Stimulated activated CD8-positive, alpha-beta memory T cell treated with anti-CD3 and anti-CD28 coated beads, Interleukin-4, amount 100 ng/mL, for 48 hours (primary cell): ENCODE results near the gene CDH18.
"Not testable (repeated sequence)": the region's sequence is repeated elsewhere in the genome, so short reads cannot be mapped to it uniquely, and the experiment has no call there.

Experiments used
- DNase-seq: peaks from one replicate; pipeline ENCODE4 v3.0.0-alpha.2; 2020

Gene CDH18

DNA sequence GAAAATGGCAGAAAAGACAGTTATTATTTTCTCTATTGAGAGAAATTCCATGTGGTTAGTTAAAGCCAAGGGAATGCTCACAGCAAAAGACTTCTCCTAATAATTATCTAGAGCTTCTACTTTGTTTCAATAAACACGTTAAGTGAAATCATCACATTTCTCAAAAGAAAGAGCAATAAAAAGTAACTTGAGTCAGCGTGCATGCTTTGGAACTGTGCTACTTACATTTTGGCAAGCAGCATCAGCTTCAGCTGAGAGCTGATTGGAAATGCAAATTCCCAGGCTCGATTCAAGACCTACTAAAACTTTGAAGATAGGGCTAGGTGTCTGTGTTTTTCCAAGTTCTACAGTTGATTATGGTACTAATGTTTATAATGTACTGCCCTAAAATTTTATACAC lies 132.1 kb downstream of the CDH18 start:
- DNase-seq, result no peak

GRCh38 chr5:19855453-19855852 lies 132.5 kb downstream of the CDH18 start:
- DNase-seq, result no peak

DNA sequence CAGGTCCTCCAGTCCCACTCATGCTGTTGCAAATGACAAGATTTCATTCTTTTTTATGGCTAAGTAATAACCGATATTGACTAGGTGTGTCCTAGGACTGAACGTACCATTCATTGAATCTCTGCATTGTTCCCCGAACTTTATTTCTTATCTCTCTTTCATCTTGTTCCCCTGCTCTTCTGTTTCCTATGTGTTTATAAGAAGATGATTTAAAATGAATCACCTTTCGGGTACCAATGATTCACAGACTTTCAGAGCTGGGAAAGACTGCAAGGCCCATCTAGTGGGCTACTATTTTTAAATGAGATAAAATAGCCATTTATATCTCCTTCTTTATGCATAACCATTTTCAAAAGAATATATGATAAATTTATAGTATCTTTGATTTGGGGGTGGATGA lies 133.0 kb downstream of the CDH18 start:
- DNase-seq, result no peak

- DNase-seq, result no peak
Measured at GRCh38 chr5:19853616-19854240, 134.3 kb downstream of the CDH18 start.

DNA sequence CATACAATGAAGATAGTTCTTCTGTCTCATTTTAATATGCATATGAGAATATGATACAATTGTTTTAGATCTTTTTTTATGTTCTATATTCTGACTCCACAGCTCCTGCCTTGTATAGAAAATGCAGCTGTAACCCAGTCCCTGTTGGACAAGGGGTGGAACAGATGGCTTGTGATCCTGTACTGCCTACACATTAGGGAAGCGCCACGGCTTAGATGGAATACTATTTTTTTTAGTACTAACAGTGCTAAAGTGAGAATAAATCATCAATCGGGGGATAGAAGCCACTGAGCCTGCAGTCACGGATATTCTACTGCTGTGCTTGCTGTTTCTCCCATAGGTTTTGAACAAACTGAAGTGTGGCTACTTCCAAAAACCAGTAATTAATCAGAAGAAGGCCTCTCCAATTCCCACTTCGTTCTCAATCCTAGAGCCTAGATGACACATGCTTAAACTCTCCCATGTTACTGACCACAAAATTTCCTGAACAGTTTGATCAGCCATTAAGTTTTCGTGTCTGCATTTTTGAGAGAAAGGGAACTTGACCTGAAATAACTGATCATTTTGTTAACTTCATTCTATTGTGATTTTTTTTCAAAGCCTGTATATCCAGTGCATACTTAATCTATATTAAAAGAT lies 150.3 kb downstream of the CDH18 start:
- no peak for DNase-seq

DNA sequence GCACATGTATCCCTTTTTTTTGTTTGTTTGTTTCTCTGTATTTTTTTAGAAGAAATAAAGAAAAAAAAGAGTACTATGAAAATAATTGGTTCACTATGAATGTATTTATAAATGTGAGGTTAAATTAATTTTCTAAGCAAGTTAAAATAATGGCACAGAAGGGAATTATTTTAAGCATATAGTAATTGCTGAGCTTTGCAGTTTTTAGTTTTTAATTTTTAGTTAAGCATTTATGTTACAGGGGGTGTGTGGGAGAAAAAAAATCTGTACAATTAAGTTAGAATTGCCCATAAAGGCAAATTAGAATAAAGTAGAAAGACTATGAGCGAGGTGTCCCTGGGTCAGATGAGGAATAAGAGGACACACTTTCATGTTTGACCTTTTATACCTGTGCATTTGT lies 152.6 kb downstream of the CDH18 start:
- no peak for DNase-seq

- not testable (repeated sequence) for DNase-seq
Measured at GRCh38 chr5:19812720-19813119, 175.3 kb downstream of the CDH18 start.

- DNase-seq, result no peak
Measured at GRCh38 chr5:19806756-19807155, 181.2 kb downstream of the CDH18 start.

DNA sequence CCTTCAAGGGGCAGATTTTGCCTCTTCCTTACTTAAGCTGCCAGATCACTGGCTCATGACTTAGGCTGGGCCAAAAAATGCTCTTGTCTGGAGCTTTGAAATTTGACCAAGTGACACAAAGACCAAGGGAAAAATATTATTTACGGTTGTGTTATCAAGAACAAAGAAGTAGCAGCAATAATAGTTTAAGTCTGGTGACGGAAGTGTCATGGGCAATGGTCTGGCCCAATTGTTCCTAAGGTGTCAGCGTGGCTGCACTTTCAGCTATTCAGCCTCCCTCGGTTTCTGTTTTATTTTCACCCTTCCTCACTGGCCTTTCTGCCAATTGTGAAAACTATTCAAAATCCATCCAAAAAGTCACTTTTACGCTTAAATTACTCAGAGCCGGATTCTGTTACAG lies 185.3 kb downstream of the CDH18 start:
- no peak for DNase-seq

GRCh38 chr5:19795218-19795617 lies 192.8 kb downstream of the CDH18 start:
- no peak for DNase-seq

GRCh38 chr5:19790829-19791466 lies 197.1 kb downstream of the CDH18 start:
- no peak for DNase-seq

DNA sequence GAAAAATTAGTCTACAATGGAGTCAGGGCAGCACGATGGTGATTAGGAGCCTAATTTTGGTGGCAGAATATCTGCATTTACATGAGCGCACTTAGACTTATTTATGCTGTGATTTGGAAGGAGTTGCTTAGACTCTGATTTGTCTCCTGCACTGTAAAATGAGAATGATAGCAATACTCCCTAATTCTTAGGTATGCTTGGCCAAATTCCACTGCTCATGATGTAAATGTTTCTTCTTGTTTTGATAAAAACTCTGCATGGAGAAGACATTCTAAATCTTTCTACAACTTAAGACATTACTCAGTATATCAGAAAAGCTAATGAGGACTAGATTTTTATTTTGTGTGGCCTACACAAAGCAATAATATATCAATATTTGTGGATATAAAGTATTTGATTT lies 205.4 kb downstream of the CDH18 start:
- no peak for DNase-seq

DNA sequence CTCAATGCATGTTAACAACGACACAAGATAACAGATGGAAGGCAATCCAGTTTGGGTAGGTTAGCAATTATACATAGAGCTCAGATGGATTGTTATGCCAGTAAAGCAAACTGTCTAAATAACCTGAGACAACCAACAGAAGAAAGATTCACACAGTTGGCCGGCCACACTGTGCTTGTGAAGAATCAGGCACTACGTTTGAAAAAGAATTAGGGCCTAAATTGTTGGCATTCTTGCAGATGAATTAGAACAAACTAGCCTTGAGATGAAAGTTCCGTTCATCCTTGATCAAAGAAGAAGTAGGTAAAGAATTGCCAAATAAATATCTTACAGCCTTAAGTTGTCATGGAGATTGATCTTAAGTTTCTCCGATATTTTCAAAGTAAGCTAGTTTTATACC lies 210.6 kb downstream of the CDH18 start:
- no peak for DNase-seq

- not testable (repeated sequence) for DNase-seq
Measured at GRCh38 chr5:19776886-19777285, 211.1 kb downstream of the CDH18 start.

GRCh38 chr5:19771174-19771835 lies 216.7 kb downstream of the CDH18 start:
- no peak for DNase-seq

DNA sequence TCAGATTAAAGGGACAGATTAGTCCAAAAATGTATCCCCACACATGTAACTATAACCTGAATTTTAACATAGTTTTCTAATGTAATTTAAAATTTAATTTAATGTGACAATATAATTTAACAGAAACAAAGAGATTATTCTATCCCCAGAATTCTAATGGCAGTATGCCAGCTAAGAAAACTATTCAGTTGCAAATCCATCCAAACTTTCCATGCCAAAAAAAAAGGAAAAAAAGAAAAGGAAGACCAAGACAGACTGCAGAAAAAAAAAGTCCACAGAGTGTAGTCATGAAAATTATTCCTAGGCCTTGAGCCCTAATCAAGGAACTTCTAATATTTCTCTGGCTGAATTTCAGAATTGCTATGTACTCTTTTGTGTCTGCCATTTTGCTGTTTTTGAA lies 217.6 kb downstream of the CDH18 start:
- no peak for DNase-seq

DNA sequence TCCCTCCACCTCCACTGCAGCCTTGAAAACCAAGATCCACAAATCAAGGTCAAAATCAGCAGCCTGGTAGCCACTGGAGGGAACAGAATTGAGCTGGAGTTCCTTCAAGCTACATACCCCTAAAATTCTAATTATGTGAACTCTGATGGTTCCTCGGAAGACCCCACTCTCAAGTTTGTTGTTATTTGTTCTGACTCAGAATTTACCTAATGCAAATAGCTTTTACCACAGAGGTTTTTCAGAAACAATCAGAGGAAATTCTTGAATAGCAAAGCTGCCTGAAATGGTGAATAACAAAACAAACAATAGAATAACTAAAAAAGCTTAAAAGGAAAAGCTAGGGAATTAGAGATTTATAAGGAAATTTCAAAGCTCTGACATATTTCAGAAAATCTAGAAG lies 220.0 kb downstream of the CDH18 start:
- no peak for DNase-seq

DNA sequence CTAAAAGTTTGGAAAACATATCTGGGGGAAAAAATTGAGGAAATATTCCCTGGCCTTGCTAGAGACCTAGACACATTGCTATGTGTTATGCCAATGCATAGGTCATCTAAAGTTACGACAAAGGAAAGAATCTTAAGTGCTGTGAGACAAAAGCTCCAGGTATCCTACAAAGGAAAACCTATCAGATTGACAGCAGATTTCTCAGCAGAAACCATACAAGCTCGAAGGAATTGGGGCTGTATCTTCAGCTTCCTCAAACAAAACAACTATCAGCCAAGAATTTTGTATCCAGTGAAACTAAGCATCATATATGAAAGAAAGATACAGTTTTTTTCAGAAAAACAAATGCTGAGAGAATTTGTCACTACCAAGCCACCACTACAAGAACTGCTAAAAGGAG lies 234.4 kb downstream of the CDH18 start:
- no peak for DNase-seq

- DNase-seq, result no peak
Measured at GRCh38 chr5:19751326-19751725, 236.7 kb downstream of the CDH18 start.

GRCh38 chr5:19745247-19745646 lies 242.8 kb downstream of the CDH18 start:
- DNase-seq, result no peak

GRCh38 chr5:19739671-19740070 lies 248.3 kb downstream of the CDH18 start:
- no peak for DNase-seq

GRCh38 chr5:19734776-19735175 lies 253.2 kb downstream of the CDH18 start:
- DNase-seq, result no peak

DNA sequence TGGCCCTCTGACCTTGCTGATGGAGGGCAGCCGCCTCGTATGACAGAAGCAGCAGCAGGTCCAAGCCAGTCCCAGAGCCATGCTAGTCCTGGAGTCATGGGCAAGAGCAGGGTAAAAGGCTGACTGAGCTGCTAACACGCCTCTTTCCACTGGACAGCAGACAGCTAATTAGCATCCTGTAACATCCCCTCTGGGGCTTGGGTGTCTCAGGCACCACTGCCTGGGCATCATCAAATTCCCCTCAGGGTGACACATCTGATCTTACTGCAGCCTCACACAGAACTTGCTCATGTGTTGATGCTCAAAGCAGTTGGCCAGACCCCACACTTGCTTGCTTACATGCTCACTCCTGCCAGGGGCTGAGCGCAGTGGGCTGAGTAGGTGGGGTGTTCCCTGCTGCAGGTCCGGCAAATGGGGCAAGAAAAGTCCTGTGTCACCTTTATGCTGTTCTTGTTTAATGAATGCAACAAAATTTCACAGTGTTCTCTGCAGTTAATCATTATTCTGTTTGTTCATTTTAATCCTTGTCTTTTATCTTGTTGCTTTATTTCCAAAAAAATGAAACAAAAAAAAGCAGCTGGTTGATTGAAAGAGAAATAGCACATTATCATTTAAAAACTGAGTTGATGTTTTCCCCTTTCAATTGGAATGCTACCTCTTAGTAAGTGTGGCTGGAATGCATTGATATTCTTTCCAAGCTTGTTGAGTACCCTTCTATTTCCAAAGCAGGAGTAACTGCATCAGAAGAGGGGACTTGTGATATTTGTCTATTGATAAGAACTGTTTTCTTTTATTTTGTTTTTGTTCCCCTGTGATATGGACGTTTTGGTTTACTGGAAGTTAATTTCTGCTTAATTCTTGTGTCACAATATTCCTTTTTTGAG lies 254.1 kb downstream of the CDH18 start:
- no peak for DNase-seq
